Measurements from ENCODE around the gene FOXC1. TPM values are rescaled to one million over a fixed set of nuclear protein-coding genes. Genes with fewer than 3 reads are reported as not detected.

Gene FOXC1
- total RNA-seq, 2 experiments from 2014 or later, result not detected

GRCh38 chr6:1652842-1653241 is 43.1 kb downstream of the FOXC1 start:
- no peaks in the 10 kb centered on the region for H3K9me3 ChIP-seq (ENCODE audit: low read length)
- no peak overlapping the region for H3K4me3 ChIP-seq (ENCODE audit: low read depth, low read length, poor library complexity, severe bottlenecking)
- intact Hi-C loops (cut with micrococcal nuclease; ENCODE audit: unreplicated experiment), result no loop called here
- H3K4me1 ChIP-seq (ENCODE audit: insufficient read depth, low read length, poor library complexity, severe bottlenecking), result no peaks in the 10 kb centered on the region
- no peaks in the 10 kb centered on the region for H3K9me2 ChIP-seq (ENCODE audit: insufficient read depth, low read length)
- no peak for DNase-seq (ENCODE audit: low spot score)
- H2AFZ ChIP-seq (ENCODE audit: low read length), result no peak overlapping the region
- POLR2A ChIA-PET, result no interaction called here
- no peak overlapping the region for H3K4me2 ChIP-seq (ENCODE audit: low read length)
- H4K20me1 ChIP-seq (ENCODE audit: insufficient read depth, low read length), result no peaks in the 10 kb centered on the region
- TF ChIP-seq EZH2phosphoT487 (IDR thresholded peaks at IDR 0.05; ENCODE audit: borderline replicate concordance, low read depth, low read length) (no peak), CTCF (conservative IDR thresholded peaks at IDR 0.05; ENCODE audit: low read length) (no peak)
- CTCF ChIA-PET (ENCODE audit: unreplicated experiment), result no interaction called here
- BruUV-seq (replicated peaks), result no TSS peak
- no peak overlapping the region for H3K27ac ChIP-seq (ENCODE audit: low read depth, low read length, poor library complexity, severe bottlenecking)
- H3K79me2 ChIP-seq (ENCODE audit: insufficient read depth, low read depth, low read length), result no peaks in the 10 kb centered on the region
- H3K36me3 ChIP-seq (ENCODE audit: insufficient read depth, low read length), result no peaks in the 10 kb centered on the region

- no peak overlapping the region for H3K27ac ChIP-seq (ENCODE audit: low read depth, low read length, poor library complexity, severe bottlenecking)
- intact Hi-C loops (cut with micrococcal nuclease; ENCODE audit: unreplicated experiment), result no loop called here
- no peaks in the 10 kb centered on the region for H4K20me1 ChIP-seq (ENCODE audit: insufficient read depth, low read length)
- CTCF ChIA-PET (ENCODE audit: unreplicated experiment), result no interaction called here
- no peaks in the 10 kb centered on the region for H3K4me1 ChIP-seq (ENCODE audit: insufficient read depth, low read length, poor library complexity, severe bottlenecking)
- no peaks in the 10 kb centered on the region for H3K36me3 ChIP-seq (ENCODE audit: insufficient read depth, low read length)
- H3K9me2 ChIP-seq (ENCODE audit: insufficient read depth, low read length), result no peaks in the 10 kb centered on the region
- no peak overlapping the region for H3K4me2 ChIP-seq (ENCODE audit: low read length)
- no peak for DNase-seq (ENCODE audit: low spot score)
- H3K79me2 ChIP-seq (ENCODE audit: insufficient read depth, low read depth, low read length), result no peaks in the 10 kb centered on the region
- no peaks in the 10 kb centered on the region for H3K9me3 ChIP-seq (ENCODE audit: low read length)
- no TSS peak for BruUV-seq (replicated peaks)
- TF ChIP-seq CTCF (conservative IDR thresholded peaks at IDR 0.05; ENCODE audit: low read length) (no peak), EZH2phosphoT487 (IDR thresholded peaks at IDR 0.05; ENCODE audit: borderline replicate concordance, low read depth, low read length) (no peak)
- H2AFZ ChIP-seq (ENCODE audit: low read length), result no peak overlapping the region
- POLR2A ChIA-PET, result no interaction called here
- H3K4me3 ChIP-seq (ENCODE audit: low read depth, low read length, poor library complexity, severe bottlenecking), result no peak overlapping the region
Observed at GRCh38 chr6:1654054-1654453, 44.3 kb downstream of the FOXC1 start.

- Histone ChIP-seq H3K79me2 (ENCODE audit: insufficient read depth, low read depth, low read length) (no peaks in the 10 kb centered on the region), H4K20me1 (ENCODE audit: insufficient read depth, low read length) (no peaks in the 10 kb centered on the region), H3K36me3 (ENCODE audit: insufficient read depth, low read length) (no peaks in the 10 kb centered on the region), H3K4me1 (ENCODE audit: insufficient read depth, low read length, poor library complexity, severe bottlenecking) (no peaks in the 10 kb centered on the region), H3K4me3 (ENCODE audit: low read depth, low read length, poor library complexity, severe bottlenecking) (no peak overlapping the region), H3K9me2 (ENCODE audit: insufficient read depth, low read length) (no peaks in the 10 kb centered on the region), H3K4me2 (ENCODE audit: low read length) (no peak overlapping the region), H3K9me3 (ENCODE audit: low read length) (no peaks in the 10 kb centered on the region), H2AFZ (ENCODE audit: low read length) (no peak overlapping the region), H3K27ac (ENCODE audit: low read depth, low read length, poor library complexity, severe bottlenecking) (no peak overlapping the region)
- CTCF ChIA-PET (ENCODE audit: unreplicated experiment), result no interaction called here
- TF ChIP-seq EZH2phosphoT487 (IDR thresholded peaks at IDR 0.05; ENCODE audit: borderline replicate concordance, low read depth, low read length), result no peak
- no peak for TF ChIP-seq CTCF (conservative IDR thresholded peaks at IDR 0.05; ENCODE audit: low read length)
- intact Hi-C loops (cut with micrococcal nuclease; ENCODE audit: unreplicated experiment), result no loop called here
- DNase-seq (ENCODE audit: low spot score), result no peak
- BruUV-seq (replicated peaks), result no TSS peak
- POLR2A ChIA-PET, result no interaction called here
Observed at GRCh38 chr6:1657116-1657770, 47.5 kb downstream of the FOXC1 start.
